K562 (cell line): ENCODE measurements around the gene PSMD14. TPM values are rescaled to one million over a fixed set of nuclear protein-coding genes. Genes with fewer than 3 reads are reported as not detected.

ENCODE experiments used
- ATAC-seq: fragments of 200-7000 bp; cut with Tn5 transposase; 3 replicates; pipeline ENCODE4 v1.9.1; 2020; ENCODE audit warnings: moderate library complexity
- BruUV-seq: library from RNA; stranded (reverse); fragments of 400-500 nt; replicated peaks from 2 replicates; lab custom pipeline; 2021; lab: Mats Ljungman, UMichigan
- CTCF ChIA-PET: fragments of 300-600 bp; formaldehyde crosslinking; extraction: SDS; loops from one replicate; lab custom pipeline; 2021; ENCODE audit warnings: low intra/inter-chr PET ratio; lab: Yijun Ruan, JAX
- POLR2A ChIA-PET: fragments of 300-600, 350-650 bp; sonication (Branson Sonifier 250); formaldehyde crosslinking; extraction: SDS; loops from one replicate; lab custom pipeline; 2021; ENCODE audit warnings: antibody characterized with exemption, inconsistent platforms; lab: Yijun Ruan, JAX
- DNase-seq, 4 experiments: peaks; one replicate each; pipeline versions ENCODE4 v3.0.0 to v3.0.0-alpha.2; 2011 to 2018; ENCODE audit warnings: low spot score in 3 of 4, mixed read lengths in 3 of 4; ENCODE audit errors: extremely low read depth in 1 of 4
- FAIRE-seq: peaks from 2 replicates; lab custom pipeline; 2011; peaks lifted over from hg19 to GRCh38; lab: Jason Lieb, UNC
- H2AFZ ChIP-seq: 2 replicates; pipeline ENCODE4 v1.6.0; 2011; ENCODE audit warnings: low read depth, low read length, control low read depth, inconsistent platforms
- H3K27ac ChIP-seq: fragments of 200-600 bp; 3 replicates; pipeline ENCODE4 v1.8.0; 2011; ENCODE audit warnings: low read depth, mild to moderate bottlenecking, control low read depth, inconsistent platforms, low read length, moderate library complexity, mixed read lengths; ENCODE audit errors: extremely low read depth
- H3K27me3 ChIP-seq, 2 experiments: fragments of 300-600 bp in 1 of 2; 2 replicates in 1 of 2; 3 replicates in 1 of 2; pipeline versions ENCODE4 v1.6.0 to v1.8.0; 2011; ENCODE audit warnings: inconsistent platforms in 2 of 2, low read length in 2 of 2, mild to moderate bottlenecking in 1 of 2, mixed read lengths in 1 of 2, moderate library complexity in 1 of 2; ENCODE audit not compliant: control insufficient read depth in 2 of 2, insufficient read depth in 2 of 2
- H3K36me3 ChIP-seq: fragments of 300-600 bp; 3 replicates; pipeline ENCODE4 v1.8.0; 2011; ENCODE audit warnings: mild to moderate bottlenecking, low read length, inconsistent platforms; ENCODE audit not compliant: control insufficient read depth, insufficient read depth
- H3K4me1 ChIP-seq, 2 experiments: fragments of 200-600 bp in 1 of 2; replicated peaks in 1 of 2; 2 replicates in 1 of 2; 3 replicates in 1 of 2; pipeline versions ENCODE4 v1.5.1 to v1.8.0; 2011; ENCODE audit warnings: inconsistent platforms in 2 of 2, low read length in 2 of 2, mild to moderate bottlenecking in 1 of 2, mixed read lengths in 1 of 2, moderate library complexity in 1 of 2; ENCODE audit not compliant: control insufficient read depth in 2 of 2, insufficient read depth in 2 of 2
- H3K4me2 ChIP-seq: 2 replicates; pipeline ENCODE4 v1.6.1; 2011; ENCODE audit warnings: low read length, control low read depth, inconsistent platforms, mixed read lengths; ENCODE audit not compliant: insufficient read depth
- H3K4me3 ChIP-seq: fragments of 200-600 bp; sonication (generic), shearing (Covaris generic); 2 replicates; pipeline ENCODE4 v1.5.1; 2016; ENCODE audit warnings: control low read depth, inconsistent platforms
- H3K79me2 ChIP-seq: fragments of 200-600 bp; 3 replicates; pipeline ENCODE4 v1.8.0; 2011; ENCODE audit warnings: low read length, inconsistent platforms; ENCODE audit not compliant: control insufficient read depth, insufficient read depth
- H3K9ac ChIP-seq, 2 experiments: 2 replicates each; pipeline versions ENCODE4 v1.6.0 to v1.6.1; 2011; ENCODE audit warnings: low read depth in 2 of 2, low read length in 2 of 2, control low read depth in 1 of 2, inconsistent platforms in 1 of 2, mild to moderate bottlenecking in 1 of 2, mixed read lengths in 1 of 2; ENCODE audit not compliant: insufficient read depth in 1 of 2
- H3K9me1 ChIP-seq: one replicate; pipeline ENCODE4 v1.6.0; 2011; ENCODE audit warnings: inconsistent platforms, mild to moderate bottlenecking, low read length, moderate library complexity; ENCODE audit not compliant: control insufficient read depth, insufficient read depth
- H3K9me3 ChIP-seq: replicated peaks from 2 replicates; pipeline ENCODE4 v1.5.1; 2011; ENCODE audit warnings: low read depth, low read length, inconsistent platforms; ENCODE audit not compliant: control insufficient read depth, insufficient read depth
- H4K20me1 ChIP-seq: replicated peaks from 2 replicates; pipeline ENCODE4 v1.6.1; 2011; ENCODE audit warnings: low read length, inconsistent platforms, mixed read lengths; ENCODE audit not compliant: control insufficient read depth, insufficient read depth
- CUX1 ChIP-seq: fragments of 200-800 bp; sonication (Bioruptor generic); IDR thresholded peaks from 2 replicates; pipeline ENCODE4 v1.6.1; 2016; ENCODE audit warnings: missing genetic modification characterization, missing compliant biosample characterization
- SIX5 ChIP-seq, 2 experiments: IDR thresholded peaks; 2 replicates each; pipeline ENCODE4 v1.6.1; 2011; ENCODE audit warnings: low read length in 2 of 2, borderline replicate concordance in 1 of 2, low read depth in 1 of 2, mild to moderate bottlenecking in 1 of 2, moderate library complexity in 1 of 2; ENCODE audit not compliant: insufficient read depth in 1 of 2
- ZNF395 ChIP-seq: fragments of 200-800 bp; sonication (Bioruptor generic); IDR thresholded peaks from 2 replicates; pipeline ENCODE4 v1.6.1; 2017; ENCODE audit warnings: missing genetic modification characterization, missing compliant biosample characterization
- ZNF717 ChIP-seq: fragments of 250-450 bp; sonication (Bioruptor Pico); IDR thresholded peaks from 2 replicates; pipeline ENCODE4 v1.5.0; 2021
- WGBS: fragments of 100-300 bp; shearing (Covaris generic); methylation state at CpG from one replicate; pipeline ENCODE4 v1.1.6; 2016; ENCODE audit warnings: low coverage, mixed read lengths; ENCODE audit not compliant: insufficient coverage; ENCODE audit errors: missing lambda C conversion rate; 5-methylcytosine and 5-hydroxymethylcytosine counted together
- in situ Hi-C: fragments of 300-500 bp; cut with MboI; formaldehyde crosslinking; loops from 4 replicates; pipeline ENCODE4 v1.15.0; 2018; ENCODE audit warnings: inconsistent platforms, mixed read lengths
- intact Hi-C: fragments of 100-400 bp; cut with micrococcal nuclease; formaldehyde crosslinking; loops from 2 replicates; pipeline ENCODE4 v1.14.2; 2022
- polyA plus RNA-seq, 8 experiments: library from polyadenylated mRNA; depleted of rRNA in 4 of 8; stranded (reverse) in 5 of 8; unstranded in 3 of 8; fragments of >200 nt; fragmentation: Nextera tagmentation in 2 of 8; fragmentation: Illumina TruSeq in 1 of 8; extraction: Ambion mirVana in 2 of 8; extraction: Trizol in 1 of 8; gene quantifications; 2 replicates each; pipeline versions ENCODE4 v1.2.1 to v1.2.3, GENCODE V29; 2011 to 2014; ENCODE audit warnings: inconsistent platforms in 1 of 8, missing spikeins in 1 of 8
- total RNA-seq, 7 experiments: library from RNA; depleted of rRNA in 6 of 7; stranded (reverse); fragments of >200 nt in 6 of 7; fragmentation: Illumina TruSeq in 2 of 7; extraction: Trizol in 2 of 7; gene quantifications; 2 replicates each; pipeline versions ENCODE4 v1.2.1 to v1.2.3, GENCODE V29; 2011 to 2021; ENCODE audit warnings: low replicate concordance in 1 of 7

The PSMD14 gene
- total and polyA plus RNA-seq, 9 of the 15 experiments (the other 6 are each of a cell fraction or from before 2014, with no cell fraction given) = 151 to 515 (median 228) TPM

GRCh38 chr2:161332371-161332967 is 24.2 kb downstream of the PSMD14 start:
- no peaks in the 10 kb centered on the region for H3K9me3 ChIP-seq
- no peaks in the 10 kb centered on the region for H3K4me1 ChIP-seq
- FAIRE-seq (no peak), ATAC-seq (no peak), DNase-seq (no peak)
- H3K79me2 ChIP-seq = peaks cover 92% of the 10 kb centered on the region
- TF ChIP-seq ZNF717 (CRISPR knock-in tag) (no peak), ZNF395 (CRISPR knock-in tag) (no peak)
- intact Hi-C loops (no loop called here), in situ Hi-C loops (no loop called here)
- H3K4me2 ChIP-seq = no peak overlapping the region
- H2AFZ ChIP-seq = no peak overlapping the region
- H3K9ac ChIP-seq = no peak overlapping the region
- peaks cover 38% of the 10 kb centered on the region for H3K36me3 ChIP-seq
- H3K9me1 ChIP-seq = no peaks in the 10 kb centered on the region
- ChIA-PET POLR2A (interaction anchor here (1.0 to 1.3 kb wide), 2 partner anchors 9 to 13 kb away, joined by 3 to 4 read pairs; no protein-coding TSS in a partner anchor), CTCF (no interaction called here)
- BruUV-seq = no TSS peak
- no peaks in the 10 kb centered on the region for H3K27me3 ChIP-seq
- no peaks in the 10 kb centered on the region for H4K20me1 ChIP-seq
- no peak overlapping the region for H3K27ac ChIP-seq
- no peak overlapping the region for H3K4me3 ChIP-seq

DNA sequence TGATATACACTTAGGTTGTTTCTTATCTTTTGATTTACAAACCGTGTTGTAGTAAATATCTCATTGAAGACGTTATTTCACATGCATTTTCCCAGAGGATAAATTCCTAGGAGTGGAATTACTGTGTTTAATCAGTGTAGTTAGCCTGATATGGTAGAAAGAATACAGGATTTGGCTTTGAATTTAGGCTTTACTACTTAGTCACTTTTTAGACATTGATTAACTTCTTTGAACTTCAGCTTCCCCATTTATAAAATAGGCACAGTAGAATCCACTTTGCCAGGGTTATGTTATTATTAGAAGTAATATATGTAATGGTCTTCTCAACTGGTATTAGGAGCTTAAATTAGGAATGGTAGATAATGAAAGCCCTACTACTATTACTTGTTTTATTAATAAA is 27.4 kb downstream of the PSMD14 start:
- H3K4me2 ChIP-seq = no peak overlapping the region
- peaks cover 40% of the 10 kb centered on the region for H3K36me3 ChIP-seq
- H3K9ac ChIP-seq = no peak overlapping the region
- peaks cover 79% of the 10 kb centered on the region for H3K79me2 ChIP-seq
- no peak overlapping the region for H2AFZ ChIP-seq
- 72% methylated on average over 2 of the region's 2 CpGs for WGBS
- intact Hi-C loops (no loop called here), in situ Hi-C loops (no loop called here)
- ChIA-PET CTCF (no interaction called here), POLR2A (interaction anchor here (2.4 kb wide), 1 partner anchor 27 kb away, joined by 11 read pairs; the partner anchor contains the start of gene PSMD14)
- no peak for DNase-seq
- H3K4me1 ChIP-seq = no peaks in the 10 kb centered on the region
- H3K27me3 ChIP-seq = no peaks in the 10 kb centered on the region
- no peaks in the 10 kb centered on the region for H4K20me1 ChIP-seq
- H3K9me3 ChIP-seq = no peaks in the 10 kb centered on the region
- no TSS peak for BruUV-seq
- no peak for ATAC-seq
- FAIRE-seq = no peak
- no peak overlapping the region; the same call in 2 of the 3 replicates for H3K27ac ChIP-seq
- no peaks in the 10 kb centered on the region for H3K9me1 ChIP-seq
- H3K4me3 ChIP-seq = no peak overlapping the region
- TF ChIP-seq SIX5 (IDR thresholded peaks at IDR 0.05; ENCODE audit: borderline replicate concordance in 1 of 2, insufficient read depth in 1 of 2, low read depth in 1 of 2, low read length in 2 of 2) (no peak), CUX1 (CRISPR knock-in tag) (no peak)
